H9 (cell line): ENCODE results near the gene RNF224. TPM values are rescaled to one million over a fixed set of nuclear protein-coding genes. Genes with fewer than 3 reads are reported as not detected.

Experiments
- DNase-seq: peaks from one replicate; pipeline ENCODE4 v3.0.0-alpha.2; 2017
- H2AFZ ChIP-seq: one replicate; pipeline ENCODE4 v1.6.1; 2013; ENCODE audit warnings: mild to moderate bottlenecking, low read length, control low read depth, moderate library complexity
- H2AK5ac ChIP-seq: 2 replicates; pipeline ENCODE4 v1.6.1; 2013; ENCODE audit warnings: low read length, control low read depth, mixed read lengths; ENCODE audit not compliant: insufficient read length
- H2BK120ac ChIP-seq: one replicate; pipeline ENCODE4 v1.6.1; 2013; ENCODE audit warnings: low read depth, mild to moderate bottlenecking, low read length, control low read depth, inconsistent platforms; ENCODE audit not compliant: poor library complexity, severe bottlenecking
- H2BK12ac ChIP-seq: 2 replicates; pipeline ENCODE4 v1.6.1; 2013; ENCODE audit warnings: low read length, control low read depth, mixed read lengths, low read depth; ENCODE audit not compliant: insufficient read length
- H2BK15ac ChIP-seq: 2 replicates; pipeline ENCODE4 v1.6.1; 2013; ENCODE audit warnings: low read depth, low read length, control low read depth
- H2BK20ac ChIP-seq: one replicate; pipeline ENCODE4 v1.6.1; 2013; ENCODE audit warnings: low read depth, mild to moderate bottlenecking, low read length, control low read depth, inconsistent platforms; ENCODE audit not compliant: poor library complexity, severe bottlenecking
- H2BK5ac ChIP-seq: 2 replicates; pipeline ENCODE4 v1.6.1; 2013; ENCODE audit warnings: low read length, control low read depth, mixed read lengths; ENCODE audit not compliant: insufficient read length
- H3K14ac ChIP-seq: 2 replicates; pipeline ENCODE4 v1.6.1; 2013; ENCODE audit warnings: low read length, control low read depth; ENCODE audit not compliant: insufficient read depth
- H3K18ac ChIP-seq: 2 replicates; pipeline ENCODE4 v1.6.1; 2013; ENCODE audit warnings: low read depth, mild to moderate bottlenecking, mixed read lengths, low read length, control low read depth; ENCODE audit not compliant: insufficient read length
- H3K23ac ChIP-seq: 2 replicates; pipeline ENCODE4 v1.6.1; 2013; ENCODE audit warnings: low read length, control low read depth, mixed read lengths, low read depth; ENCODE audit not compliant: insufficient read length
- H3K23me2 ChIP-seq: 2 replicates; pipeline ENCODE4 v1.6.1; 2013; ENCODE audit warnings: low read depth, mild to moderate bottlenecking, mixed read lengths, low read length, control low read depth; ENCODE audit not compliant: insufficient read length, poor library complexity, severe bottlenecking
- H3K27ac ChIP-seq: 2 replicates; pipeline ENCODE4 v1.5.1; 2013; ENCODE audit warnings: low read length, control low read depth, mixed read lengths, low read depth; ENCODE audit not compliant: insufficient read length
- H3K27me3 ChIP-seq: 2 replicates; pipeline ENCODE4 v1.6.1; 2013; ENCODE audit warnings: low read length, control low read depth, inconsistent platforms; ENCODE audit not compliant: insufficient read depth
- H3K4ac ChIP-seq: 2 replicates; pipeline ENCODE4 v1.6.1; 2013; ENCODE audit warnings: low read depth, mild to moderate bottlenecking, control low read depth, inconsistent platforms, low read length, moderate library complexity
- H3K4me1 ChIP-seq: 2 replicates; pipeline ENCODE4 v1.6.1; 2013; ENCODE audit warnings: low read length, control low read depth, inconsistent platforms; ENCODE audit not compliant: insufficient read depth
- H3K4me2 ChIP-seq: 2 replicates; pipeline ENCODE4 v1.6.1; 2013; ENCODE audit warnings: low read length, control low read depth, mixed read lengths; ENCODE audit not compliant: insufficient read length, insufficient read depth
- H3K56ac ChIP-seq: 2 replicates; pipeline ENCODE4 v1.6.1; 2013; ENCODE audit warnings: low read depth, mild to moderate bottlenecking, mixed read lengths, low read length, control low read depth; ENCODE audit not compliant: insufficient read length
- H3K79me1 ChIP-seq: 2 replicates; pipeline ENCODE4 v1.6.1; 2013; ENCODE audit warnings: low read depth, mild to moderate bottlenecking, moderate library complexity, low read length, control low read depth, inconsistent platforms; ENCODE audit not compliant: insufficient read depth, poor library complexity, severe bottlenecking
- H3K79me2 ChIP-seq: 2 replicates; pipeline ENCODE4 v1.6.1; 2013; ENCODE audit warnings: low read length, control low read depth, inconsistent platforms; ENCODE audit not compliant: insufficient read depth
- H3K9ac ChIP-seq: 2 replicates; pipeline ENCODE4 v1.6.1; 2013; ENCODE audit warnings: low read length, control low read depth, mixed read lengths; ENCODE audit not compliant: insufficient read length; ENCODE audit errors: extremely low read depth
- H3K9me3 ChIP-seq: one replicate; pipeline ENCODE4 v1.6.1; 2013; ENCODE audit warnings: low read depth, low read length, inconsistent platforms; ENCODE audit not compliant: control insufficient read depth
- H3T11ph ChIP-seq: one replicate; pipeline ENCODE4 v1.6.1; 2013; ENCODE audit warnings: mild to moderate bottlenecking, low read length, control low read depth, inconsistent platforms
- H4K20me1 ChIP-seq: one replicate; pipeline ENCODE4 v1.6.1; 2013; ENCODE audit not compliant: control insufficient read depth, insufficient read length, insufficient read depth
- H4K5ac ChIP-seq: 2 replicates; pipeline ENCODE4 v1.6.1; 2013; ENCODE audit warnings: low read depth, mild to moderate bottlenecking, mixed read lengths, low read length, control low read depth; ENCODE audit not compliant: insufficient read length
- H4K8ac ChIP-seq: replicated peaks from 2 replicates; pipeline ENCODE4 v1.6.1; 2013; ENCODE audit warnings: low read length, control low read depth, mixed read lengths, low read depth; ENCODE audit not compliant: insufficient read length
- H4K91ac ChIP-seq: 2 replicates; pipeline ENCODE4 v1.6.1; 2013; ENCODE audit warnings: low read depth, mild to moderate bottlenecking, moderate library complexity, mixed read lengths, low read length, control low read depth; ENCODE audit not compliant: insufficient read length
- H3K27ac Mint-ChIP-seq, 3 experiments: 2 replicates in 2 of 3; 3 replicates in 1 of 3; pipeline ENCODE4 v1.8.0; 2020 to 2021; ENCODE audit warnings: mixed read lengths in 3 of 3, mild to moderate bottlenecking in 1 of 3, moderate library complexity in 1 of 3
- H3K27me3 Mint-ChIP-seq: 2 replicates; pipeline ENCODE4 v1.8.0; 2021; ENCODE audit warnings: low read depth, mild to moderate bottlenecking, moderate library complexity, mixed read lengths
- H3K36me3 Mint-ChIP-seq, 3 experiments: 2 replicates in 2 of 3; 3 replicates in 1 of 3; pipeline ENCODE4 v1.8.0; 2020 to 2021; ENCODE audit warnings: low read depth in 3 of 3, mixed read lengths in 3 of 3; ENCODE audit not compliant: insufficient read depth in 1 of 3
- H3K4me1 Mint-ChIP-seq, 2 experiments: 2 replicates each; pipeline ENCODE4 v1.8.0; 2020; ENCODE audit warnings: mixed read lengths in 2 of 2
- H3K4me3 Mint-ChIP-seq, 2 experiments: 2 replicates in 1 of 2; 3 replicates in 1 of 2; pipeline ENCODE4 v1.8.0; 2020 to 2021; ENCODE audit warnings: mild to moderate bottlenecking in 2 of 2, mixed read lengths in 2 of 2, moderate library complexity in 1 of 2
- H3K9me3 Mint-ChIP-seq, 2 experiments: 2 replicates in 1 of 2; 3 replicates in 1 of 2; pipeline ENCODE4 v1.8.0; 2020; ENCODE audit warnings: mild to moderate bottlenecking in 2 of 2, mixed read lengths in 2 of 2, moderate library complexity in 1 of 2
- CTCF ChIP-seq: fragments of 200-600 bp; sonication (generic); conservative IDR thresholded peaks from 3 replicates; pipeline ENCODE4 v1.8.0; 2021; ENCODE audit warnings: antibody characterized with exemption, mild to moderate bottlenecking
- WGBS: extraction: QIAGEN DNeasy Blood & Tissue Kit; methylation state at CpG from one replicate; pipeline ENCODE4 v1.1.7; 2013; ENCODE audit warnings: missing lambda C conversion rate, low lambda C conversion rate, mixed read lengths; ENCODE audit not compliant: insufficient read length; ENCODE audit errors: extremely low coverage; 5-methylcytosine and 5-hydroxymethylcytosine counted together
- total RNA-seq: library from RNA; stranded (reverse); gene quantifications from 2 replicates; pipeline ENCODE4 v1.2.1, GENCODE V29; 2021

The RNF224 gene
- total RNA-seq, 1 experiment from 2014 or later, result 0.15 TPM

- H3K23me2 ChIP-seq, result peaks cover 18% of the 10 kb centered on the region
- TF ChIP-seq CTCF, result no peak
- no peak within 1 kb of the TSS for H2BK15ac ChIP-seq
- no peaks in the 10 kb centered on the region for H4K20me1 ChIP-seq
- peak within 1 kb of the TSS; percentile 66 to 83 for H3K4me3 Mint-ChIP-seq
- H4K91ac ChIP-seq, result no peak within 1 kb of the TSS
- H3K27me3 Mint-ChIP-seq, result no peaks in the 10 kb centered on the region; the same call in 1 of the 2 replicates
- H3K27ac ChIP-seq, result no peak within 1 kb of the TSS
- no peaks in the 10 kb centered on the region for H3K9me3 ChIP-seq
- no peak within 1 kb of the TSS for H3T11ph ChIP-seq
- H3K4me1 ChIP-seq, result no peaks in the 10 kb centered on the region
- no peaks in the 10 kb centered on the region for H3K79me1 ChIP-seq
- no peak within 1 kb of the TSS for H4K8ac ChIP-seq
- H2AK5ac ChIP-seq, result no peak within 1 kb of the TSS
- H3K4me1 Mint-ChIP-seq, result peaks cover 2 to 5% of the 10 kb centered on the region in 2 experiments
- no CpG with 5 or more reads among the region's 23 CpGs for WGBS
- H3K4ac ChIP-seq, result no peak within 1 kb of the TSS
- H2BK5ac ChIP-seq, result no peak within 1 kb of the TSS
- peak within 1 kb of the TSS; percentile 75 for H3K4me2 ChIP-seq
- no peak within 1 kb of the TSS for H2BK20ac ChIP-seq
- no peaks in the 10 kb centered on the region for H3K27me3 ChIP-seq
- H3K79me2 ChIP-seq, result no peaks in the 10 kb centered on the region
- H3K56ac ChIP-seq, result no peak within 1 kb of the TSS
- H3K18ac ChIP-seq, result no peak within 1 kb of the TSS
- no peak within 1 kb of the TSS for H3K23ac ChIP-seq
- H2BK120ac ChIP-seq, result no peak within 1 kb of the TSS
- no peak for DNase-seq
- no peak within 1 kb of the TSS for H2AFZ ChIP-seq
- no peak within 1 kb of the TSS for H3K14ac ChIP-seq
- no peak within 1 kb of the TSS; a peak in 1 of 7 replicates for H3K27ac Mint-ChIP-seq
- no peaks in the 10 kb centered on the region for H3K36me3 Mint-ChIP-seq
- H2BK12ac ChIP-seq, result no peak within 1 kb of the TSS
- no peak within 1 kb of the TSS for H4K5ac ChIP-seq
- peak within 1 kb of the TSS; percentile 64 for H3K9ac ChIP-seq
- no peaks in the 10 kb centered on the region for H3K9me3 Mint-ChIP-seq
These were observed 2.2 kb upstream of the RNF224 start, which contains the start of gene CYSRT1 for GRCh38 chr9:137224830-137225694. CYSRT1 (plus strand) TSS chr9:137225174; CDS start chr9:137225622, 448 bp downstream.
